ENCODE measurements around the gene MSL3. TPM values are rescaled to one million over a fixed set of nuclear protein-coding genes. Genes with fewer than 3 reads are reported as not detected.

MSL3 gene
- total RNA-seq, 1 donor from 2014 or later = 30.6 TPM

GRCh38 chrX:11759461-11760311 is 1.6 kb downstream of the MSL3 start:
- peak; percentile 81 for DNase-seq

- DNase-seq = no peak
Measured at GRCh38 chrX:11760958-11761357, 2.9 kb downstream of the MSL3 start.

GRCh38 chrX:11764602-11765067 is 6.6 kb downstream of the MSL3 start:
- DNase-seq = no peak

- no peak for DNase-seq
Measured at GRCh38 chrX:11765449-11765848, 7.4 kb downstream of the MSL3 start.

- no peak for DNase-seq
Measured at GRCh38 chrX:11766487-11766886, 8.4 kb downstream of the MSL3 start.

- no peak for DNase-seq
Measured at GRCh38 chrX:11768039-11768438, 10.0 kb downstream of the MSL3 start.

- DNase-seq = peak; percentile 1
Measured at GRCh38 chrX:11770320-11770719, 12.3 kb downstream of the MSL3 start.

GRCh38 chrX:11778230-11778629 is 20.2 kb downstream of the MSL3 start:
- DNase-seq = no peak

- DNase-seq = no peak
Measured at GRCh38 chrX:11781133-11781532, 23.1 kb downstream of the MSL3 start.

- no peak for DNase-seq
Measured at GRCh38 chrX:11781734-11782370, 23.8 kb downstream of the MSL3 start.

GRCh38 chrX:11784543-11784942 is 26.5 kb downstream of the MSL3 start:
- no peak for DNase-seq

- no peak for DNase-seq
Measured at GRCh38 chrX:11786862-11787261, 28.8 kb downstream of the MSL3 start.

GRCh38 chrX:11787564-11787963 is 29.5 kb downstream of the MSL3 start:
- peak; percentile 53 for DNase-seq

- DNase-seq = no peak
Measured at GRCh38 chrX:11789809-11790208, 31.8 kb downstream of the MSL3 start.

GRCh38 chrX:11791090-11791489 is 33.1 kb downstream of the MSL3 start:
- no peak for DNase-seq

GRCh38 chrX:11791537-11791936 is 33.5 kb downstream of the MSL3 start:
- DNase-seq = no peak

GRCh38 chrX:11792461-11793421 is 34.7 kb downstream of the MSL3 start:
- peak; percentile 1 for DNase-seq

- DNase-seq = no peak
Measured at GRCh38 chrX:11793734-11794133, 35.7 kb downstream of the MSL3 start.

GRCh38 chrX:11813341-11813740 is 55.3 kb downstream of the MSL3 start:
- no peak for DNase-seq
